Activated CD4-positive, alpha-beta T cell treated with anti-CD3 and anti-CD28 coated beads, Interleukin-2, amount 50 U/mL, for 48 hours (primary cell): Measurements from ENCODE around the gene CTCFL.
A peak's percentile ranks its signal among the peaks of the same experiment; 100 is the strongest.
"Not testable (repeated sequence)": the region's sequence is repeated elsewhere in the genome, so short reads cannot be mapped to it uniquely, and the experiment has no call there.

Experiments used
- DNase-seq, 2 experiments: peaks; one replicate each; pipeline ENCODE4 v3.0.0-alpha.2; 2020

Gene CTCFL

DNA sequence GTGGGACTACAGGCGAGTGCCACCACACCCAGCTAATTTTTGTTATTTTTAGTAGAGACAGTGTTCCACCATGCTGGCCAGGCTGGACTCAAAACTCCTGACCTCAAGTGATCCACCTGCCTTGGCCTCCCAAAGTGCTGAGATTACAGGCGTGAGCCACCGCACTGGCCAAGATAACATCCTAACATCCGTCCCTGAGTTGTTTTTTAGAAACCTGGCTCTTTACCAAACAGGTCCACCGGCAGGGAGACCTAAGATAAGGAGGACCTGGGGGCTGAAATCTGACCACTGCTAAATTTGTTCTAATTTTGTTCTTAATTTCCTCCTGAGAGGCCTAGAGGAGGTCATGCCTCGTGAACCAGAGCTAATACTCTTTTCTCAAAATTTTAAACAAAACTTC, 20.5 kb downstream of the CTCFL start:
- no peak for DNase-seq

DNA sequence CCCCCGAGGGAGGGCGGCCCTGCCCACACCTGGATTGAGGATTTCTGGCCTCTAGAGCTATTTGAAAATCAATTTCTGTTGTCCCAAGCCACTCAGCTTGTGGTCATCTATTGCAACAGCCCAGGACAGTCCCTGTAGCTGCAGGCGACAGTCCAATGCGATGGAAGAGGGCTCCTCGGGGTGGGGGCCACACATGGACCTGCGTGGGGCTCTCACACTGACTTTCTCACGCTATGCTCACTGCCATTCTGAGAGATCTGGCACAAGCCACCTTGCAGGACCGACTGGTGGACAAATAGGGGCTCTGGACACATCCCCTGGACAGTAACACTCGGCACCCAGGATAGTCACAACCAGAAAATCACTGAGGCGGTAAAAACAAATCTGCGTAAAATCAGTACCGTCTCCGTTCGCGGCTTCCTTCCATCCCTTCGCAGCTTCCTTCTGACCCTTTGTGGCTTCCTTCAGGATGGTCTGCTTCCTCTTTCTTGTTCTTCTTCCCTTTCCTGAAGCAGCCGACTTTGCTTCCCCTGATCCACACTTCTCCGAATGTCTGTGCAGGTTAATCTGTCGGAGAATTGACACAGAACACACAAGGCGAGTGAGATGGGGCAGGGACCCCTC, 21.8 kb downstream of the CTCFL start:
- DNase-seq, result no peak

DNA sequence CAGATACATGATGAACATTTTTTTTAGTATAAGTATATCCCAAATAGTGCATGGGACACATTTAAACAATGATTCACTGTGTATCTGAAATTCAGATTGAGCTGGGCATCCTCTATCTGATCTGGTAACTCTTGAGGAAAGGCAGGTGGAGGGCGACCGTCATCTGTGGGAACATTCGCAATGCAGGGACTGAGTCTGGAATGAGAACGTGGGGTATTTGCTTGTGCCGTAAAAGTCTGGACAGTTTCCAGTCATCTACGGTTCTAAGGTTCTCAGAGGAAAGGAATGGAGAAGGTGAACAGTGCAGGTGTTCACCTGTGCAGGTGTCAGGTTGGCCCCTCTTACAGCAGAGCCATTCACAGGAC, 22.6 kb downstream of the CTCFL start:
- DNase-seq, result no peak

DNA sequence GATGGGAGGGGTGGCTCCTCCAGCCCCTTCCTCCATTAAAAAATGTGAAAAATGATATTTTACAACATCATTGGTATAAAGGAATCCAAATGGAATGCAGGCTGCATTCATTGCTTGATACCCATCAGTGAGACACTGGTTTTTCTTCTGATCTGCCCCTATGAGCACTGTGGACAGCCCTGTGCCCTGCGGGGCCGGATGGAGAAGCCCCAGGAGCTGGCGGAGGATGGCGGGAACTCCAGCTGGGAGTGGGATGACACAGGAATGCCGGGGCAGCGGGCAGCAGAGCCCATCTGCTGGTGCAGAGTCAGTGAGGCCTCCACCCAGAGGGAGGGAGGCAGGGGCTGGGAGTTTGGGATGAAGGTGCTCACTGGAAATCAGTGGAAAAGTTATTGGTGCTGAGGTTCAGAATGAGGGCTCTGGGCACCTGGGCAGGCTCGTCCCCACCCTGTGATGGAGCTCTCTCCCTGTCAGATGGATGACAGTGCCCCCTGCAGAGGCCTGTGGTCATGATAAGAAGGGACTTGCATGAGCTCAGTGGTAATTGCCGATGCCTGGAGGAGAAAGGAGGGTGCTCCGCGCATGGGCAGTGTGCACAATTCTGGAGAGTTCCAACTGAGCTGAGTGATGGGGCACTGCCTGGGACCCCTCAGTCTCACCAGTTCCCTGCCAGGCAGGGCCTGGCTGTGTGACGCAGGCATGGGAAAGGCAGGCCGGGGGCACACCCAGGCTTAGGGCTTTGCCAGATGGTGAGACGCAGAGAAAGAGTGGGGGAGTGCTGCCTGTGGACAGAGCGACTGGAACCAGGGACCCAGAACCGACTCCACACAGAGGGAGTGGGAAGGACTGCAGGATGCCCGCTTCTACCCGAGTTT, 23.2 kb downstream of the CTCFL start:
- no peak for DNase-seq

DNA sequence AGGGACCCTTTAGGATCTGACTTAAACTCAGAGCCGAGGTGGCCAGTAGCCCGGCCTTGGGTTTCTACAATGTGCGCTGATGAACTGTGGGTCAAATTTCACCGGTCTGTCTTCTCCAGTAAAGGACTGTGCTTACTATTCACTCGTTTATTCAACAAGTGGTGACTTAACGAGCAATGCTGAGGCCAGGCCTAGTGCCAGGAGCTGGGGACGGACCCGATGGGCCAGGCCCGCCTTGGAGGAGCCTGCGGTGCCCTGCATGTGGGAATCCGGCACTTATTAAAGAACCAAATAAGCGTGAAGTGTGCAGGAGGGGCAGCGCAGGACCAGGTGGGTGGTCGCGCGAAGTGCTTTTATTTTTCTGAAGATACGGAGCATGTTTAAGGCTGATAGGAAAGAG, 24.0 kb downstream of the CTCFL start:
- no peak for DNase-seq

DNA sequence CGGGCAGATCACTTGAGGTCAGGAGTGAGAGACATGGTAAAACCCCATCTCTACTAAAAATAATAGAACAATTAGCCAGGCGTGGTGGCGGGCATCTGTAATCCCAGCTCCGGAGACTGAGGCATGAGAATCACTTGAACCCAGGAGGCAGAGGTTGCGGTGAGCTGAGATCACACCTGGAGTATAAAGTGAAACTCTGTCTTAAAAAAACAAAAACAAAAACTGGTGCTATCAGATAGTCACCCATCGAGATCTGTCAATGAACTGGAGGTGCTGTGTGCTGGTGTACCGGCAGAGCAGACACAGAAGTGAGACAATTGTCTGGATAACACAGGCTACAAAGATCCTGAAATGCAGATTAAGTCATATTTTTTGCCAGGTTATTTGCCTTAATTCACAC, 24.7 kb downstream of the CTCFL start:
- DNase-seq, result no peak

DNA sequence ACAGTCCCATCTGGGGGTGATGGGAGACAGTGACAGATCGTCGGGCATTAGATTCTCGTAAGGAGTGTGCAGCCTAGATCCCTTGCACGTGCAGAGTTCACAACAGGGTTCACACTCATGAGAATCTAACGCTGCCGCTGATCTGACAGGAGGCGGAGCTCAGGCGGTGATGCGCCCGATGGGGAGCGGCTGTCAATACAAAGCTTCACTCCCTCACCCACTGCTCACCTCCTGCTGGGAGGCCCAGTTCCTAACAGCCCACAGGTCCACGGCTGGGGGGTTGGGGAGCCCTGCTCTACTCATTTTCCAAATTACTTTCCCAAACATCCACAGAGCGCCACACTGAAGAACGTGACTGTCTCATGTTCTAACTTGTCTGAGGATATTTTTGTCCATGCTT, 25.3 kb downstream of the CTCFL start:
- DNase-seq, result no peak

DNA sequence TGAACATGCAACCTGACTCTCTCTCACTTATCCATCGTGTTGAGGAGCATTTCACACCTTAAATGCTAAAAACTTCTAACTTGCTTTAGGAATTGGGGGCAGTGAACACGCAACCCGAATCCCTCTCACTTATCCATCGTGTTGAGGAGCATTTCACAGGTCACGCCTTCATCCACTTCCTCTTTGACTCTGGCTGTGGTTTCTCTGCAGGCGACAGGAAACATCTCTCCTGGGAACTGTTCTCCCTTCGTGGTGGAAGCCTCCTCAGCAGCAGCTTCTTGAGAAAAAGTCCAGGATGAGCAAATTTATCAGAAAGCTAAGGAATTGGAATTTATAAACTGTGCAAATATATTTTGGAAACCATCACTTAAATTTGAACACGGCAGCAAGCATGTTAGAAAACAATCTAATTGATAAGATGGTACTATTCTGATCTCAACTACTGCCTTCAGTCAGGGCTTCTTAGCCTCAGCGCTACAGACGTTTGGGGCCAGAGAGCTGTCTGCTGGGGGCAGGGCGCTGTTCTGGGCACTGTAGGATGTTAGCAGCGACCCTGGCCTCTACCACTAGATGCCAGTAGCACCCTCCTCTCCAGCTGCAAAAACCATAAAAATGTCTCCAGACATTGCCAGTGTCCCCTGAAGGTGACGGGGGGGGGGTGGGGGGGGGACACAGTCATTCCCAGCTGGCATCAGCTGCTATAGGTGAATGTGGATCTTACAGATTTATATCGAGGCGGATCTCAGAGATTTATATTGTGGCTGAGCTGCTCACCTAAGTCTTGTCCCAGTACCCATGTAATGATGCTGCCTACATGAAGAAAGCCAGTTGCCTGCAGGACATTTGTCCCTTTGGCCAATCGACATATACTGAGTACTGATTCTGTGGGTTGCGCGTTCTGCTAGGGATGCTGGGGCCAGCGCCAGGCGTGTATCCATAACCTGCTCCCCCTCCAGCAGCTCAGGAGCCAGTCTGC, 26.2 kb downstream of the CTCFL start:
- peak; percentile 26 to 38 for DNase-seq

DNA sequence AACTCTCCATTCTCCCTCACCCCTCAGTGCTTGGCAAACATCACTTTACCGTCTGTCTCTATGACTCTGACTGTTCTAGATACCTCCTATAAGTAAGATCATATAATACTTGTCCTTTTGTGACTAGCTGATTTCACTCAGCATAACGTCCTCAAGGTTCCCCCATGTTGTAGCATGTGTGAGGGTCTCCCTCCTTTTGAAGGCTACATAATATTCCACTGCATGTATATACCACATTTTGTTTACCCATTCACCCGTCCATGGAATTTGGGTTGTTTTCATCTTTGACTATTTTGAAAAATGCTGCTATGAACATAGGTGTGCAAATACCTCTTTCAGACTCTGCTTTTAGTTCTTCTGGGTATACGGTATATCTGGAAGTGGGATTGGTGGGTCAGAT, 28.3 kb downstream of the CTCFL start:
- no peak for DNase-seq

DNA sequence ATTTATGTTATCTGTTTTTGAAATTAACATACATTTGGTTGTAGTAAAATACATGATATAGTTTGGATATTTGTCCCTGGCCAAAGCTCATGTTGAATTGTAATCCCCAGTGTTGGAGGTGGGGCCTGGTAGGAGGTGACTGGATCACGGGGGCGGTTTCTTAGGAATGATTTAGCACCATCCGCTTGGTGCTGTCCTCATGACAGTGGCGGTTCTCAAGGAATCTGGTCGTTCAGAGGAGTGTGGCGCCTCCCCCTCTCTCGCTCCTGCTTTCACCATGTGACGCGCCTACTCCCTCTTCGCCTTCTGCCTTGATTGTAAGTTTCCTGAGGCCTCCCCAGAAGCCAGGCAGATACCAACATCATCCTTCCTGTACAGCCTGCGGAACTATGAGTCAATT, 29.0 kb downstream of the CTCFL start:
- DNase-seq, result no peak

DNA sequence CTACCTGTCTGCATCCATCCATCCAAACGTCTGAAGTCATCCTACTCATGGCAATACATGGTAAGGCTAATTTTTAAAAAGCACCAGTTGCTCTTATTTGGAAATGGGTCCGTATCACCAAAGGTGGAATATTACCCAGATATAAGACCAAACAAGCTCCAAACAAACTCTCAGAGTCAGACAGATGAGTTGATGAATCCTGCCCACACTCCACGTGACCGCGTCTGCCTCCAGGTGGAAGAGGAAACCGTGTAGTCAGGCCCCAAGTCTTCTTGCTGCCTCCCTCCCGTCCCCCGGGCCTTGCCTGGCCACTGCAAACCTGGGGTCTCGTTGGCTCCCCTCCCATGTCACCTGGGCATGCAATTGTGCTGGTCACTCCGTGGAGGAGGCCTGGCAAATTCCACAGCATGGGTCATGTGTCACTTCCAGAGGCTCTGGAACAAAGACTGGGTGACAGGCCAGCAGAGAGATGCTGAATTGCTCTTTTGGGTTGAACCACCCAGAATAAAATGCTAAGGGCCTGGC, 31.8 kb downstream of the CTCFL start:
- DNase-seq, result no peak

DNA sequence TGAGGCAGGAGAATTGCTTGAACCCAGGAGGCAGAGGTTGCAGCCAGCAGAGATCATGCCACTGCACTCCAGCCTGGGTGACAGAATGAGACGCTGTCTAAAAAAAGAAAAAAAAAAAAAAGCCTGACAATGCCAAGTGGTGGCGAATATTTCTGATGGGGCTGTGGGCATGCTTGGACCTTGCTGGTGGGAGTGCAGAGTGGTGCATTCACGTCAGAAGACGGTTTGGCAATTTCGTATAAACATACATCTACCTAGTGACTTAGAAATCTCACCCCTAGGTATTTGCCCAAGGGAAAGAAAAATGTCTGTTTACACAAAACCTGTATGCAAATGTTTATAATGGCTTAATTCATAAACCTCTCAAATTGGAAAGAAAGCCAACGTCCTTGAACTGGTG, 33.6 kb downstream of the CTCFL start:
- no peak for DNase-seq

DNA sequence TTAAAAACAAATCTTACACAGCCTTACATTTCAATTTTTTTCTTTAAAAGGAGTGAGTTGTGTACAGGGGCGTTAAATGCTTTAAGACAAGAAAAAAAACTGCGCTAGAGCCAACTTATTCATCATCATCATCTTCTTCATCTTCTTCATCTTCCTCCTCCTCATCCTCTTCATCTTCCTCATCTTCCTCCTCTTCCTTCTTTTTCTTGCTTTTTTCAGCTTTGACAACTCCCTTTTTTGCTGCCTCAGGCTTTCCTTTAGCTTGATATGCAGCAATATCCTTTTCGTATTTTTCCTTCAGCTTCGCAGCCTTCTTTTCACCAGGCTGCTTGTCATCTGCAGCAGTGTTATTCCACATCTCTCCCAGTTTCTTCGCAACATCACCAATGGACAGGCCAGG, 36.7 kb downstream of the CTCFL start:
- not testable (repeated sequence) for DNase-seq

DNA sequence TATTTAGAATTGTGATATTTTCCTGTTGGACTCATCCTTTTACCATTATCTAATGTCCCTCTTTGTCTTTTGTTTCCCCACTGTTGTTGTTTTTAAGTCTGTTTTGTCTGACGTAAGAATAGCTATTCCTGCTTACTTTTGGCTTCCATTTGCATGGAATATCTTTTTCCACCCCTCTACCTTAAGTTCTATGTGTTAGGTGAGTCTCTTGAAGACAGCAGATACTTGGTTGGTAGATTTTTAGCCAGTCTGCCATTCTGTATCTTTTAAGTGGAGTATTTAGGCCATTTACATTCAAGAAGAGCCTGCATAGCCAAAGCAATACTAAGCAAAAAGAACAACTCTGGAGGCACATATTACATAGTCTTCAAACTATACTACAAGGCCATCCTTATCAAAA, 39.2 kb downstream of the CTCFL start:
- no peak for DNase-seq

DNA sequence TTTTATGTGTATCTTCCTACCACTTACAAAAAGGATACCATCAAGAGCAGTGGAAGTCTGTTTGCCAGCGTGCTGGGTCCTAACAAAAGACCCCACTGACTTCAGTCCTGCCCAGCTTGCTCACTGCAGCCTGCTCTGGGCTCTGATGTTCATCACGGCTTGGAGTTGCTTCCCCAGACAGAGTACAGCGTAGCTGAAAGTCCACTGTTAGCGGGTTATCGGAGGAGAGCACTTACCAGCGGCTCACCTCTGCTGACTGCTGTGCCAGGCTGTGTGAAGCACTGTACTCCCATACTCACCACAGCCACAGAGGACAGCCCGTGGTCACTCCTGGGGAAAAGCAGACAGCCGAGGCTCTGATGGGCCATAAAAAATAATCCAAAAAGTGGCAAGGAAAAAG, 40.2 kb downstream of the CTCFL start:
- DNase-seq, result no peak

DNA sequence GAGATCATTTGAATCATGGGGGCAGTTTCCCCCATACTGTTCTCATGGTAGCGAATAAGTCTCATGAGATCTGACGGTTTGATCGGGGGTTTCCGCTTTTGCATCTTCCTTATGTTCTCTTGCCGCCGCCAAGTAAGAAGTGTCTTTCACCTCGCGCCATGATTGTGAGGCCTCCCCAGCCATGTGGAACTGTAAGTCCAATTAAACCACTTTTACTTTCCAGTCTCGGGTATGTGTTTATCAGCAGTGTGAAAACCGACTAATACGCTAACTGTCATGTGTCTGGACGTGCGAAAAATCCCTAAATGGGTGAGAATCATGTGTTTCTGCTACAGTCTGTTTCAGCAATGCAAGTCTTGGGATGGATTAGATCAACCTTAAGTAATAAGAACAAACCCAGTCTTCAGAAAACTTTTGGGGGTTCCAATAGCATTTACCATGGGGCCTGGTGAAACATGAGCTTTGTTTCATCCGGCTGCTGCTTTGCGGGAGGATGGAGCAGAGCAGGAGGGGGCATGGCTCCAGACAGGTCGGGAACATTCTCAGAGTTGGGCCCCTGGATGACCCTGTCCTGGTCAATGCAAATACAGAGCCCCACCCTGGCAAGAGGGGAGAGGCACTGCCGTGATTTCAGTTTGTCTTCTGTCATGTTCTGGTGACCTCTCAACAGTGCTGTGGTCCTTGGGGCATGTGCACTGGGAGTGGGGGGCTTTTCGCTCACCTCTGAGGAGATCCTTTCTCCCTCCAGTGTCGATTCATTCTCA, 41.5 kb downstream of the CTCFL start:
- DNase-seq, result no peak

DNA sequence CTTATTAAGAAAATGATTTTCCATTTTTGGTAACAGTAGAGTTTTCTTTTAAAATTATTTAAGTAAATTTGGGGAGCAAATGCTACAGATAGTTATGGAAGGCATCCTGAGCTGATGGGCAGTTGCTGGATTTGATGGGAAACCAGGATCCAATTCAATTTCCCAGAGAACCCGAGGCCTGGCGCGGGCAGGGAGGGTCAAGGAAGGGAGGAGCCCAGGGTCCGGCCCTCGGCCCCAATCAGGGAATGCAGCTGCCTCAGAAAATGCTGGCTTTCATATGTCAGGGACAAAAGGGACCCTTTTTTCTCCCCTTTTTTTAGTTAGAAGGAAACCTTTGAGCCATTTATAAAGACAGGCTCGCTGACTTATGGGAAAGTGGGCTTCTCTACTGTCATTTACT, 42.1 kb downstream of the CTCFL start:
- no peak for DNase-seq

DNA sequence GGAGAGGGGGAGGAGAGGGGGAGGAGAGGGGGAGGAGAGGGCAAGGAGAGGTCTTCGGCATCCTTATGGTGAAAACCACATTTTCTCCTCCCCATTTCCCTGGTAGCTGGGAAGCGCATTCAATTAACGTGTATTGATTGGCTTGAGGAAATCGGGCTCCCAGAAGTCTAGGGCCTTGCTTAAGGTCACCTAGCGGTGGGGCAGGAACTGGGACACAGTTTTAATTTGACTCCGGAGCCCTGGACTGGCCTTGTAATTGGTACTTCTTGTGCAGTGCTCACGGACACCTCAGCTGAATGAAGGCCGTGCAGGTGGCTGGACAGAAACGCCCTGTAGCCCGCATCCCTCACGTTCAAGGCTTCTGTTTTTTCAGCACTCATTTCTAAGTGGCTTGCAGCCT, 42.8 kb downstream of the CTCFL start:
- no peak for DNase-seq

DNA sequence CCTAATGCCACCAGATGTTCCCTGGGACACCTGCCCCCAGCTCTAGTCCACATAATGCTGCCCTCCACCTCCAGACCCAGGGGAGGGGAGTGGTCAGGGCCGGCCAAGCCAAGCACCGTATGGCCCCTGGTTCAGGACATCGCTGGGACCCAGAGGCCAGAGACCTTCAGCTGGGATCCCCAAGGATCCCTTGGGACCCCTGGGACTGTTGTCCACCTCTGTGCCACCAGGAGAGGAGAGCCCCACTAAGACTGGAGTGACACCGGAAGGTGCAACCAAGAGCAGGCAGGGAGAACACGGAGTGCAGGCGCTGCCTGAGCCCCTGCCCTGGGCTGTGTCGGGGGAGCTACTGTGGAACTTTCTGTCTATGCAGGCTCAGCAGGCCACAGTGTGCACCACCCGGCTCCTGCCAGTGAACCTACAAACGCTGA, 43.6 kb downstream of the CTCFL start:
- no peak for DNase-seq

DNA sequence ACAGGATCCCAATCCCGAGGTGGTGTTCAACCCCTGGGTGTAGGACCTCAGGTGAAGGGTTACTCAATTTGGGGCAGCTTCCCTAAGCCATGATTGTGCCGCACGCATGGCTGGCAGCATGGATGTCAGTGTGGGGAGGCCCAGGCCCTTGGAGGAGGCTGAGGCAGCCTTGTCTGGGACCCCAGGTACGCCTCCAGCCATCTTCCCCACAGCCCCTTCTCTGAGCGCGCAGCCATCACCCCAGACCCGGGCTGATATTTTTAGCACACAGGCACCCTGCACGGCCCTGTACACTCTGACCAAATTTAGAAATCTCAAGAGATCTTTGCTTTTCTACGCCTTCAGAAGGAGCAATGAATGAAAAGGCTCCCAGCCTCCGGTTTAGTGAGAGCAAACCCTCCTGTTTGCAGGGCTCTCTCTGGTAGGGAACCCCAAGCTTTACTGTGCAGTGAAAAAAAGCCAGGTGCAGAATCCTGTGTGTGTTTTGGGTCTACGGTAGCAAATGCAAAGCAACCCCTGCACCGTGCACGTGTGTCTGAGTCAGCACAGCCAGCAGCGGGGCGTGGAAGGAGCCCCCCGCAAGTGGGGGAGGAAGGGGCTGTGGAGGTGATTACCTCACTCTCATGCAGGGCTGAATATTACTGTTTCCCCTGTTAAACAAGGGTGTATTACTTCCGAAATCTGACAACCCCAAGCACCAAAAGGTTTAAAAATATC, 44.3 kb downstream of the CTCFL start:
- no peak for DNase-seq

DNA sequence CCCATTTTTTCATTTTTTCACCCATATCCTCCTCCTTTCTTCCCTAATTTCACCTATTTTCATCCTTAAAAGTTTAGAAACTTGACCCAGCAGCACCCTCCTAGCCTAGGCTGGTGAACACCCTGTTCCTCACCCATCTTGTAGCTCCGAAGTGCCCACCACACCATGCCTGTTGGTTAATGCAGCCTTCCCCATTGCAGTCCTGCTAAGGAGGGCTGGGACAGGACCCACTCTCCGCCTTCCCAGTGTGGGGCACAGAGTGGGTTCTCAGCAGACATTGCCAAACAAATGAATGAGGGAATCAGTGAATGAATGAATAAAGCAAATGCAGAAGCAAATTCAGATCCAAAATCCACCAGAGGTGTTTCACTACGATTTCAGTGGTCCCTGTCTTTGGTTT, 45.7 kb downstream of the CTCFL start:
- DNase-seq, result no peak

DNA sequence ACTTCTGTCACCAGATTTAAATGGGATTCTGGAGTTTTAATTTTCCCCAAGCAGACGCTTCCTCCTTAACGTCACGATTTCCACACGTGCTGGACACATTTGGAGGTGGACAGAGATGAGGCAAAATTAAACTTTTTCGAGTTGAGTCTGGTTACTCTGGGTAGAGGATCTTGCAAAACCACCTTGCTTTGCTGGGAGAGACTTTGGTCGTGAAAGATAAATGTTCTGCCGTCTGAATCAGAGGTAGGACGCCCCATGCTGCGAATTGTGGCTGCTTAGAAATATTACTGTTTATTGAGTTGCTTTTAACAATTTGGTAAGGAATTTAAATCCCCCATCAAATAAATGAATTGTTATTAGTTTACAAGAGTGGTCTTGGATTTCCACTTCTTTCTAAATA, 46.8 kb downstream of the CTCFL start:
- no peak for DNase-seq
